HepG2 (cell line): Measurements from ENCODE around the gene AGAP3. TPM values are rescaled to one million over a fixed set of nuclear protein-coding genes. Genes with fewer than 3 reads are reported as not detected.

Experiments used
- HMGXB3 ChIP-seq: sonication (generic); formaldehyde crosslinking; IDR thresholded peaks from 2 replicates; pipeline ENCODE4 v1.4.0; 2020; ENCODE audit warnings: missing genetic modification reagents, borderline replicate concordance
- HNF1B ChIP-seq: sonication (generic); formaldehyde crosslinking; IDR thresholded peaks from 2 replicates; pipeline ENCODE4 v1.5.1; 2020; ENCODE audit warnings: mild to moderate bottlenecking, moderate library complexity, missing genetic modification reagents
- KLF6 ChIP-seq: IDR thresholded peaks from 2 replicates; pipeline ENCODE4 v1.8.0; 2016; ENCODE audit warnings: missing biosample characterization, missing genetic modification reagents
- LRRFIP1 ChIP-seq: sonication (generic); formaldehyde crosslinking; conservative IDR thresholded peaks from 2 replicates; pipeline ENCODE4 v1.4.0; 2020; ENCODE audit warnings: missing genetic modification reagents
- MIER3 ChIP-seq: IDR thresholded peaks from 2 replicates; pipeline ENCODE4 v1.6.1; 2016; ENCODE audit warnings: missing compliant biosample characterization, borderline replicate concordance
- NR2F2 ChIP-seq: IDR thresholded peaks from 2 replicates; pipeline ENCODE4 v1.6.1; 2012; ENCODE audit warnings: low read depth, inconsistent platforms, borderline replicate concordance
- ONECUT2 ChIP-seq: sonication (generic); formaldehyde crosslinking; IDR thresholded peaks from 2 replicates; pipeline ENCODE4 v1.4.0; 2020; ENCODE audit warnings: missing genetic modification reagents
- RBM22 ChIP-seq: fragments of 200-400 bp; formaldehyde crosslinking; optimal IDR thresholded peaks from 2 replicates; pipeline ENCODE3; 2017; ENCODE audit warnings: mild to moderate bottlenecking, low read length, moderate library complexity
- SIX4 ChIP-seq: sonication (generic); formaldehyde crosslinking; IDR thresholded peaks from 2 replicates; pipeline ENCODE4 v1.4.0; 2020; ENCODE audit warnings: missing genetic modification reagents
- SRSF4 ChIP-seq: fragments of 200-400 bp; formaldehyde crosslinking; IDR thresholded peaks from one replicate; pipeline ENCODE4 v1.6.1; 2018; ENCODE audit warnings: mild to moderate bottlenecking, low read depth, low read length, moderate library complexity; ENCODE audit not compliant: poor library complexity, severe bottlenecking
- TCF7L2 ChIP-seq: IDR thresholded peaks from 2 replicates; pipeline ENCODE4 v1.6.1; 2011; ENCODE audit warnings: mild to moderate bottlenecking, low read depth, low read length, moderate library complexity
- THRA ChIP-seq: sonication (generic); formaldehyde crosslinking; IDR thresholded peaks from 2 replicates; pipeline ENCODE4 v1.4.0; 2020; ENCODE audit warnings: missing genetic modification reagents, borderline replicate concordance
- ZFP41 ChIP-seq: sonication (generic); formaldehyde crosslinking; IDR thresholded peaks from 2 replicates; pipeline ENCODE4 v1.4.0; 2020; ENCODE audit warnings: mild to moderate bottlenecking, missing genetic modification reagents, borderline replicate concordance
- ZNF260 ChIP-seq: sonication (generic); formaldehyde crosslinking; IDR thresholded peaks from 2 replicates; pipeline ENCODE4 v1.4.0; 2020; ENCODE audit warnings: missing genetic modification reagents, low read depth, mild to moderate bottlenecking, borderline replicate concordance
- ZNF296 ChIP-seq: sonication (generic); formaldehyde crosslinking; conservative IDR thresholded peaks from 2 replicates; pipeline ENCODE4 v1.5.0; 2020; ENCODE audit warnings: mild to moderate bottlenecking, missing genetic modification reagents
- ZNF430 ChIP-seq: sonication (generic); formaldehyde crosslinking; IDR thresholded peaks from 2 replicates; pipeline ENCODE4 v1.9.0; 2021; ENCODE audit warnings: mild to moderate bottlenecking, missing genetic modification reagents
- ZNF639 ChIP-seq: conservative IDR thresholded peaks from 2 replicates; pipeline ENCODE4 v1.6.1; 2018; ENCODE audit warnings: missing genetic modification reagents
- polyA plus RNA-seq, 8 experiments: library from polyadenylated mRNA; depleted of rRNA in 3 of 8; stranded (reverse) in 7 of 8; unstranded in 1 of 8; fragments of >200 nt; fragmentation: Illumina TruSeq in 4 of 8; extraction: Trizol in 4 of 8; gene quantifications; 2 replicates each; pipeline versions ENCODE4 v1.2.1 to v1.2.3, GENCODE V29; 2011 to 2016; ENCODE audit warnings: low read depth in 4 of 8, missing spikeins in 1 of 8, mixed read lengths in 1 of 8; ENCODE audit not compliant: insufficient read depth in 1 of 8
- total RNA-seq, 5 experiments: library from RNA; depleted of rRNA; stranded (reverse); fragments of >200 nt; fragmentation: Illumina TruSeq; extraction: Trizol; gene quantifications; 2 replicates each; pipeline ENCODE4 v1.2.3, GENCODE V29; 2016; ENCODE audit warnings: low read depth in 1 of 5

AGAP3 gene
- total and polyA plus RNA-seq, 2 of the 13 experiments (the other 11 are each of a cell fraction or from before 2014, with no cell fraction given) = 31.3 to 61.4 TPM

GRCh38 chr7:151083071-151083823 is 3.0 kb upstream of the AGAP3 start, which contains the start of gene TMUB1 (continued):
- TF ChIP-seq ZNF639 (CRISPR knock-in tag) (no peak; the same call in 1 of the 2 replicates), THRA (CRISPR knock-in tag) (no peak), MIER3 (CRISPR knock-in tag) (no peak; the same call in 1 of the 2 replicates), ZNF260 (CRISPR knock-in tag) (no peak), TCF7L2 (no peak), ZNF296 (no peak), SIX4 (CRISPR knock-in tag) (no peak), ONECUT2 (CRISPR knock-in tag) (no peak), SRSF4 (no peak), ZNF430 (CRISPR knock-in tag) (0 out of 2 replicates have a peak, but pooled peaks have one; percentile 43), KLF6 (CRISPR knock-in tag) (no peak), LRRFIP1 (CRISPR knock-in tag) (no peak), NR2F2 (no peak), RBM22 (no peak), HNF1B (peak; percentile 64; the same call in 1 of the 2 replicates), HMGXB3 (no peak), ZFP41 (CRISPR knock-in tag) (no peak)
